ENCODE results near the gene FASN.

- no peak for TF ChIP-seq CTCF (IDR thresholded peaks at IDR 0.05; ENCODE audit: insufficient read depth, low read length, poor library complexity, severe bottlenecking)
- TF ChIP-seq EZH2phosphoT487 (conservative IDR thresholded peaks at IDR 0.05; ENCODE audit: low read length) = no peak
These were observed 20.2 kb downstream of the FASN start for GRCh38 chr17:82077617-82078358.

Measured in SU-DHL-6 (cell line).